Measurements from ENCODE around the gene TRIB2.

Gene TRIB2

DNA sequence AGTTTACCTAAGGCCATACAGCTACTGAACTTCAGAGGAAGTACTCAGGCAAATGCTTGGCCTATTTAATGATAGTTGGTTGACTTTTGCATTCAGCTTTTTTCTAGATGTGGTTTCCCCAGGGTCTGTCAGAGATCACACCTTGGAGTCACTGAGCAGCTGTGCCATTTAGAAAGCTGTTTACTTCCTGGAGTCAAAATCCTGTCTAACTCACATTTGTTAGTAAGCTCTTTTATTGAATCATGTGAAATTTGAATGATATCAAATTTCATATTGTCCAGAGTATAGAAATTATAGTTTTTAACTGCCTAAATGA lies 7.6 kb upstream of the TRIB2 start:
- no peak for DNase-seq (ENCODE audit: extremely low read depth, low read depth)
- TF ChIP-seq, protein P1, sequence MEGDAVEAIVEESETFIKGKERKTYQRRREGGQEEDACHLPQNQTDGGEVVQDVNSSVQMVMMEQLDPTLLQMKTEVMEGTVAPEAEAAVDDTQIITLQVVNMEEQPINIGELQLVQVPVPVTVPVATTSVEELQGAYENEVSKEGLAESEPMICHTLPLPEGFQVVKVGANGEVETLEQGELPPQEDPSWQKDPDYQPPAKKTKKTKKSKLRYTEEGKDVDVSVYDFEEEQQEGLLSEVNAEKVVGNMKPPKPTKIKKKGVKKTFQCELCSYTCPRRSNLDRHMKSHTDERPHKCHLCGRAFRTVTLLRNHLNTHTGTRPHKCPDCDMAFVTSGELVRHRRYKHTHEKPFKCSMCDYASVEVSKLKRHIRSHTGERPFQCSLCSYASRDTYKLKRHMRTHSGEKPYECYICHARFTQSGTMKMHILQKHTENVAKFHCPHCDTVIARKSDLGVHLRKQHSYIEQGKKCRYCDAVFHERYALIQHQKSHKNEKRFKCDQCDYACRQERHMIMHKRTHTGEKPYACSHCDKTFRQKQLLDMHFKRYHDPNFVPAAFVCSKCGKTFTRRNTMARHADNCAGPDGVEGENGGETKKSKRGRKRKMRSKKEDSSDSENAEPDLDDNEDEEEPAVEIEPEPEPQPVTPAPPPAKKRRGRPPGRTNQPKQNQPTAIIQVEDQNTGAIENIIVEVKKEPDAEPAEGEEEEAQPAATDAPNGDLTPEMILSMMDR (IDR thresholded peaks at IDR 0.05; ENCODE audit: low read depth, low read length), result no peak

DNA sequence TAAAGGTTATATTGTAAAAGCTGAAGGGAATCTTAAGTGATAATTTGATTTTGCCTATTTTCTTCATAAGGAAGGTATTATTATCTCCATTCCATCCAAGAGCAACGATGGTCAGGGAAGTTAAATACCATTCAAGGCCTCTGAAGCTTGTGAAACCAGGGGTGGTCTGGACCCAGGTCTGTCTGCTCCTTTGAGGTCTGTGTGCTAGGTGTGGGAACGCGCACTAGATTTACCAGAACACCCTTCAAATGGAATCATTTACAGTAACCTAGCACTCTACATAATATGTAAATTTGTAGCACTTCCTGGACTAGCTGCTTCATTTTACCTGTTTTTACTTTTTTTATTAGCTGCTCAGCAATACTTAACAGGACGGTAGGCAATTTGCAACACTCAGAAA lies 6.4 kb upstream of the TRIB2 start:
- TF ChIP-seq, protein P1 (IDR thresholded peaks at IDR 0.05; ENCODE audit: low read depth, low read length), result no peak
- DNase-seq (ENCODE audit: extremely low read depth, low read depth), result no peak

DNA sequence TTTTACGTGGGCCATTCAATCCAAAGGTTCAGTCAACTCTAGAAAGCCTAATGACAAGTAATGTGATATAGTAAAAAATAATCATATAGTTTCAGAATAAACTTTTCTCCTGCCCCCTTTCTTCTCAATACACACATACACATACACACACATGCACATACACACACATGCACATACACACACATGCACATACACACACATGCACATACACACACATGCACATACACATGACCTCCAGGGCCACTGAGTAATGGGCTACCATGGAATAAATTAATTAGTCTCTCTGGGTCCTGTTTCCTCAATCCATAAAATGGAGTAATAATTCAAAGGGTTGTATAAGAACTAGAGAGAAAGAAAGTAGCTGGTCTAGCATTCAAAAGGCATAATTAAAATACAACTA lies 5.4 kb upstream of the TRIB2 start:
- TF ChIP-seq, protein P1 (IDR thresholded peaks at IDR 0.05; ENCODE audit: low read depth, low read length), result no peak

DNA sequence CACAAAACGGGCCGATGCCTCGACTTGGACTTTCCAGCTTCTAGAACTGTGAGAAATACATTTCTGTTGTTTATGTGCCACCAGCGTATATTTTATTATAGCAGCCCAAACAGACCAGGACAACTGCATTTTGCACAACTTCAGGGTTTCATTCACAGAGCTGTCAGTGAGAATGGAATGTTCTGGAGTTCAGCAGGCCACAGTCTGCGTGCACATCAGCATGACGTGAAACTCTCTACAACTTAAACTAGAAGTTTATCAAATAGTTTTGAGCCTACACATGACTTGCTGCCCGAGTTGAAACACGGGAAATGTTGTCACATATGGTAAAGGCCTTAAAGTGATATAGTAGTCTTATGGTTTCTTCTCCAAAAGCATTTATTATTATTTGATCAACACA lies 3.9 kb upstream of the TRIB2 start:
- TF ChIP-seq, protein P1 (IDR thresholded peaks at IDR 0.05; ENCODE audit: low read depth, low read length), result no peak
- DNase-seq (ENCODE audit: extremely low read depth, low read depth), result no peak

More for the DNA sequence above, 5.4 kb upstream of the TRIB2 start:
- DNase-seq (ENCODE audit: extremely low read depth, low read depth), result no peak

DNA sequence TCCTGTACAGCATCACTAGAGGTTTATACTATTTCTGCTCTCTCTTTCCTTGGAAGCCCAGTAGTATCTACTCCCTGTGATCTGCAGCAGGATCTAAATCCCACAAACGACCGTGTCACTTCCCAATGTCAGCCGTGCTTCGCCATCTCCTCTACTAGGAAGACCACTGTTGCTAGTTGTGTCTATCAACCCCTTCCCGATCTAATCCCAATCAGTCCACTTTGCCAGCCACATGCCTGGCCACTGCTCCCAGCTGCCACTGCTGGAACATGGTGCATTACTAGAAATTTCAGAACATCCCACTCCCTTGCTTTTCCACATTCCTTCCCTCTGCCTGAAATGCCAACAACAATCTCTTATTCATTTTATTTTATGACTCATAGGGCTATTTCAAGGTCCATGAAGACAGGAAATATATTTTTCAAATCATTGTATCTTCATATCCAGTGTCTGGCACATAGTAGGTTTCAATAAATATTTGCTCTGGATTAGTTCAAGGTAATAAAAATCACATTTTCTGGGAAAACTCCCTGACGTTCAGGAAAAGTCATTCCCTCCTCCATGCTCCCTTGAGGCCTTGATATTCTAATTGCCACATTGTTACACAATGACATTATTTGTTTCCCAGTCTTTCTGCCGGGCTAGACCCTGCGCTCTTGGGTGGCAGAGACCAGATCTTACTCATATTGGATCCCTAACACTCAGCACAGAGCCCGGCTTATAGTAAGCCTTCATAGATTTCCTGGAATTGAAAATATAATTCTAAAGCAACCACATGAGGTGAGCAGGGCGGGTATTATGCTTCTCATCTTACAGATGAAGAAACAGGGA lies 2.1 kb upstream of the TRIB2 start:
- no peak for DNase-seq (ENCODE audit: extremely low read depth, low read depth)
- TF ChIP-seq, protein P1 (IDR thresholded peaks at IDR 0.05; ENCODE audit: low read depth, low read length), result no peak

DNA sequence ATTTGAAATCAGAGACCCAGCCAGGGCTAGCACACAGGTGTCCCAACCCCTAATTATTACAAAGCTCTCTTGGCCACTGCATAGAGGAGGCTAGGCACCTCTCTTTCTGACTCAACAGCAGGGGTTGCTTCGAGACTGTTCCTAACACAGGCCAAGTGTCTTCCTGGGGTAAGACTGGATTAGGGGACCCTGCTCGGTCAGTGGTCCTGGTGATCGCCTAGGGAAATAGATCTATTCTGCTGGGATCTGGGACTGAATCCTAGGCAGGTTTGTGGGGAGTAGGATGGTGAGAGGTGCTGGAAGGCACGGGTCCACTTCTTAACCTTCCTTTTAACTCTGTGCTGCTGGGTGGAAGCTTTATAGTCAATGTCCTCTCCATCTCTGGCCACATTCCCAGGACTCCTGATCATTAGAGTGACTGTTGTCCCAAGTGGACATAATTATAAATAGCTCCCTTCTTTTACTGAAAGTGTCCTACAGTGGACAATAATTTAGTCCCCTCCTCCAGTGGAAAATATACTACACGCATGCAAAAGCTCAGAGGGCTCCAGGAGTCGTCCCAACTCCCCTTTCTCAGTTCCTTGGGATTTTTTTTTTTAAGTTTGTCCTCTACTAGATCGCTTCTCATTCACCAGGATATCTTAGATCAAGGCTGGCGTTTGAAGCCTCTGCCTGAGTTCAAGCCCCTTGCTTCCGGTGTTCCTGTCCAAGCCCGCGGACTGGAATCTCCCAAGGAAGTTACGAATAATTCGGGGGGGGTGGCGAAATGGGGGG lies 1.3 kb upstream of the TRIB2 start:
- TF ChIP-seq, protein P1 (IDR thresholded peaks at IDR 0.05; ENCODE audit: low read depth, low read length), result no peak
- DNase-seq (ENCODE audit: extremely low read depth, low read depth), result no peak

DNA sequence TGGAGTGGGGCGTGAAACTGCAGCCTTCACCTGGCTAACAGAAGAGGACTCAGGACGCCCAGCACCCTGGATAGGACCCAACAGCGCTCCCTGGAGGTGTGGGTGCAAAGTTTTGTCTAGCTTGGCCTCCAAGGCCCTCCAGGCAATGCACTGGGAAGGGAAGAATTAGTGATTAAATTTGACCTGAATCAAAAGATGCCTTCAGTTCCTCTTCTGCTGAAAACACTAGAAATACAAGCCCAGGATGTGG lies 779 bp upstream of the TRIB2 start:
- no peak for DNase-seq (ENCODE audit: extremely low read depth, low read depth)
- TF ChIP-seq, protein P1 (IDR thresholded peaks at IDR 0.05; ENCODE audit: low read depth, low read length), result peak; percentile 59
